ENCODE measurements around the gene ADD1. TPM values are rescaled to one million over a fixed set of nuclear protein-coding genes. Genes with fewer than 3 reads are reported as not detected.

ADD1 gene
- total RNA-seq, 1 experiment from 2014 or later, result 163 TPM

GRCh38 chr4:2798399-2799223, 45.0 kb upstream of the ADD1 start:
- Histone ChIP-seq H3K27me3 (ENCODE audit: insufficient read depth, low read length) (no peaks in the 10 kb centered on the region), H3K79me2 (ENCODE audit: insufficient read depth, low read length) (no peaks in the 10 kb centered on the region), H3K4me2 (ENCODE audit: insufficient read depth, insufficient read length, low read length) (no peak overlapping the region), H3K23me2 (ENCODE audit: insufficient read length, low read depth, low read length, poor library complexity, severe bottlenecking) (no peaks in the 10 kb centered on the region), H2BK12ac (ENCODE audit: insufficient read length, low read depth, low read length) (no peak overlapping the region), H2BK15ac (ENCODE audit: low read depth, low read length) (no peak overlapping the region), H3K4me1 (ENCODE audit: insufficient read depth, low read length) (no peaks in the 10 kb centered on the region), H3T11ph (ENCODE audit: low read length) (no peak overlapping the region), H4K8ac (replicated peaks; ENCODE audit: insufficient read length, low read depth, low read length) (no peak overlapping the region), H2AFZ (ENCODE audit: low read length) (no peak overlapping the region), H3K23ac (ENCODE audit: insufficient read length, low read depth, low read length) (no peak overlapping the region), H4K5ac (ENCODE audit: insufficient read length, low read depth, low read length) (no peak overlapping the region), H3K27ac (ENCODE audit: insufficient read length, low read depth, low read length) (no peak overlapping the region), H3K56ac (ENCODE audit: insufficient read length, low read depth, low read length) (no peak overlapping the region), H2BK120ac (ENCODE audit: low read depth, low read length, poor library complexity, severe bottlenecking) (no peak overlapping the region), H3K14ac (ENCODE audit: insufficient read depth, low read length) (no peak overlapping the region; the same call in 1 of the 2 replicates), H2AK5ac (ENCODE audit: insufficient read length, low read length) (no peak overlapping the region), H2BK5ac (ENCODE audit: insufficient read length, low read length) (no peak overlapping the region), H2BK20ac (ENCODE audit: low read depth, low read length, poor library complexity, severe bottlenecking) (no peak overlapping the region), H3K4ac (ENCODE audit: low read depth, low read length) (no peak overlapping the region), H3K79me1 (ENCODE audit: insufficient read depth, low read depth, low read length, poor library complexity, severe bottlenecking) (no peaks in the 10 kb centered on the region), H3K18ac (ENCODE audit: insufficient read length, low read depth, low read length) (no peak overlapping the region), H4K91ac (ENCODE audit: insufficient read length, low read depth, low read length) (no peak overlapping the region), H4K20me1 (ENCODE audit: control insufficient read depth, insufficient read depth, insufficient read length) (peaks cover 3% of the 10 kb centered on the region), H3K9ac (ENCODE audit: extremely low read depth, insufficient read length, low read length) (no peak overlapping the region), H3K9me3 (ENCODE audit: control insufficient read depth, low read depth, low read length) (no peaks in the 10 kb centered on the region)
- no peak for DNase-seq
- Mint-ChIP-seq H3K36me3 (ENCODE audit: insufficient read depth in 1 of 3, low read depth in 3 of 3) (0 out of 7 replicates have a peak, but pooled peaks cover 0 to 2% (median 0%) of the 10 kb centered on the region in 3 experiments), H3K4me3 (no peak overlapping the region; a peak in 1 of 5 replicates), H3K9me3 (no peaks in the 10 kb centered on the region), H3K27ac (peak overlapping the region in 2 of 3 experiments; percentile 15 to 81; a peak in 2 of 7 replicates), H3K4me1 (peaks cover 8 to 27% of the 10 kb centered on the region in 2 experiments), H3K27me3 (ENCODE audit: low read depth) (peaks cover 12% of the 10 kb centered on the region)
- no CpG with 5 or more reads among the region's 29 CpGs for WGBS (ENCODE audit: extremely low coverage, insufficient read length, low lambda C conversion rate)
- TF ChIP-seq CTCF (conservative IDR thresholded peaks at IDR 0.05), result no peak
